Caco-2 (cell line): ENCODE measurements around the gene RASGRP3. TPM values are rescaled to one million over a fixed set of nuclear protein-coding genes. Genes with fewer than 3 reads are reported as not detected.

ENCODE experiments used
- BruUV-seq: library from RNA; stranded (reverse); fragments of 400-500 nt; replicated peaks from 2 replicates; lab custom pipeline; 2021; lab: Mats Ljungman, UMichigan
- CTCF ChIA-PET: fragments of 300-600 bp; sonication (Branson Sonifier 250); formaldehyde crosslinking; loops from one replicate; lab custom pipeline; 2022; ENCODE audit warnings: antibody characterized with exemption; lab: Charles Lee
- POLR2A ChIA-PET: fragments of 300-600 bp; sonication (Branson Sonifier 250); formaldehyde crosslinking; loops from one replicate; lab custom pipeline; 2022; ENCODE audit warnings: antibody characterized with exemption; lab: Charles Lee
- DNase-seq, 2 experiments: peaks; one replicate each; pipeline versions ENCODE4 v3.0.0 to v3.0.0-alpha.2; 2020 to 2022
- H3K27me3 ChIP-seq: replicated peaks from 2 replicates; pipeline ENCODE4 v1.6.0; 2011; ENCODE audit warnings: low read length; ENCODE audit not compliant: control insufficient read depth, insufficient read depth
- H3K36me3 ChIP-seq: 2 replicates; pipeline ENCODE4 v1.5.1; 2011; ENCODE audit warnings: low read length; ENCODE audit not compliant: control insufficient read depth, insufficient read depth
- H3K4me1 ChIP-seq: fragments of 250-450 bp; sonication (Bioruptor Pico); 2 replicates; pipeline ENCODE4 v1.5.1; 2020; ENCODE audit warnings: mild to moderate bottlenecking
- H3K4me3 ChIP-seq: 2 replicates; pipeline ENCODE4 v1.5.1; 2011; ENCODE audit warnings: low read depth, mild to moderate bottlenecking, control low read depth, low read length
- H3K9me3 ChIP-seq: fragments of 250-450 bp; sonication (Bioruptor Pico); 2 replicates; pipeline ENCODE4 v1.5.1; 2020; ENCODE audit warnings: mild to moderate bottlenecking, moderate library complexity
- H3K27ac Mint-ChIP-seq: one replicate; pipeline ENCODE4 v1.8.0; 2022; ENCODE audit warnings: mixed read lengths; ENCODE audit not compliant: unreplicated experiment
- H3K27me3 Mint-ChIP-seq: one replicate; pipeline ENCODE4 v1.8.0; 2022; ENCODE audit warnings: mixed read lengths; ENCODE audit not compliant: insufficient read depth, unreplicated experiment
- H3K36me3 Mint-ChIP-seq: one replicate; pipeline ENCODE4 v1.8.0; 2022; ENCODE audit warnings: mild to moderate bottlenecking, mixed read lengths; ENCODE audit not compliant: insufficient read depth, unreplicated experiment
- H3K4me1 Mint-ChIP-seq: one replicate; pipeline ENCODE4 v1.8.0; 2022; ENCODE audit warnings: low read depth, mixed read lengths; ENCODE audit not compliant: unreplicated experiment
- H3K4me3 Mint-ChIP-seq: one replicate; pipeline ENCODE4 v1.8.0; 2022; ENCODE audit warnings: mild to moderate bottlenecking, moderate library complexity, mixed read lengths; ENCODE audit not compliant: unreplicated experiment
- H3K9me3 Mint-ChIP-seq: one replicate; pipeline ENCODE4 v1.8.0; 2022; ENCODE audit warnings: mixed read lengths; ENCODE audit not compliant: unreplicated experiment
- CTCF ChIP-seq, 2 experiments: fragments of 200-600 bp in 1 of 2; IDR thresholded peaks; 1 replicate in 1 of 2; 2 replicates in 1 of 2; pipeline versions ENCODE4 v1.5.1 to v1.8.0; 2011 to 2022; ENCODE audit warnings: antibody characterized with exemption in 1 of 2, control low read depth in 1 of 2, inconsistent platforms in 1 of 2, low read depth in 1 of 2, low read length in 1 of 2, mild to moderate bottlenecking in 1 of 2, moderate library complexity in 1 of 2; ENCODE audit not compliant: insufficient read depth in 1 of 2, severe bottlenecking in 1 of 2, unreplicated experiment in 1 of 2
- intact Hi-C: fragments of 100-400 bp; cut with micrococcal nuclease; formaldehyde crosslinking; loops from one replicate; pipeline ENCODE4 v1.10.0; 2022; ENCODE audit not compliant: unreplicated experiment
- total RNA-seq: library from RNA; stranded (reverse); gene quantifications from 2 replicates; pipeline ENCODE4 v1.2.3, GENCODE V29; 2022

The RASGRP3 gene
- total RNA-seq, 1 experiment from 2014 or later = 9.2 TPM

GRCh38 chr2:33512112-33512511, 35.7 kb downstream of the RASGRP3 start:
- no peak for TF ChIP-seq CTCF (IDR thresholded peaks at IDR 0.05; ENCODE audit: insufficient read depth in 1 of 2, low read depth in 1 of 2, low read length in 1 of 2, severe bottlenecking in 1 of 2, unreplicated experiment in 1 of 2)
- intact Hi-C loops = no loop called here
- Mint-ChIP-seq H3K4me3 (no peak overlapping the region), H3K9me3 (no peaks in the 10 kb centered on the region), H3K36me3 (no peaks in the 10 kb centered on the region), H3K27ac (no peak overlapping the region), H3K4me1 (no peaks in the 10 kb centered on the region), H3K27me3 (no peaks in the 10 kb centered on the region)
- no peaks in the 10 kb centered on the region for H3K27me3 ChIP-seq
- ChIA-PET POLR2A (no interaction called here), CTCF (no interaction called here)
- H3K4me3 ChIP-seq = no peak overlapping the region
- BruUV-seq = no TSS peak
- H3K9me3 ChIP-seq = no peaks in the 10 kb centered on the region
- H3K36me3 ChIP-seq = no peaks in the 10 kb centered on the region
- DNase-seq = no peak
- peaks cover 7% of the 10 kb centered on the region; the same call in 1 of the 2 replicates for H3K4me1 ChIP-seq

GRCh38 chr2:33513480-33513879, 37.0 kb downstream of the RASGRP3 start:
- H3K27ac Mint-ChIP-seq = no peak overlapping the region
- no TSS peak for BruUV-seq

GRCh38 chr2:33516456-33516995, 40.1 kb downstream of the RASGRP3 start:
- Histone ChIP-seq H3K9me3 (no peaks in the 10 kb centered on the region), H3K4me3 (no peak overlapping the region), H3K36me3 (no peaks in the 10 kb centered on the region), H3K27me3 (no peaks in the 10 kb centered on the region), H3K4me1 (no peaks in the 10 kb centered on the region)
- ChIA-PET POLR2A (no interaction called here), CTCF (no interaction called here)
- no peak overlapping the region for H3K4me3 Mint-ChIP-seq
- no peak for TF ChIP-seq CTCF (IDR thresholded peaks at IDR 0.05; ENCODE audit: insufficient read depth in 1 of 2, low read depth in 1 of 2, low read length in 1 of 2, severe bottlenecking in 1 of 2, unreplicated experiment in 1 of 2)
- H3K27me3 Mint-ChIP-seq = no peaks in the 10 kb centered on the region
- H3K4me1 Mint-ChIP-seq = no peaks in the 10 kb centered on the region
- H3K27ac Mint-ChIP-seq = no peak overlapping the region
- no peak for DNase-seq
- H3K36me3 Mint-ChIP-seq = no peaks in the 10 kb centered on the region
- no TSS peak for BruUV-seq
- intact Hi-C loops = no loop called here
- H3K9me3 Mint-ChIP-seq = no peaks in the 10 kb centered on the region

More at GRCh38 chr2:33513480-33513879, 37.0 kb downstream of the RASGRP3 start:
- ChIA-PET POLR2A (no interaction called here), CTCF (no interaction called here)
- H3K4me1 ChIP-seq = peaks cover 7% of the 10 kb centered on the region; the same call in 1 of the 2 replicates
- no peaks in the 10 kb centered on the region for H3K36me3 ChIP-seq
- Mint-ChIP-seq H3K4me1 (no peaks in the 10 kb centered on the region), H3K9me3 (no peaks in the 10 kb centered on the region), H3K27me3 (no peaks in the 10 kb centered on the region), H3K36me3 (no peaks in the 10 kb centered on the region), H3K4me3 (no peak overlapping the region)
- H3K27me3 ChIP-seq = no peaks in the 10 kb centered on the region
- no peak for TF ChIP-seq CTCF (IDR thresholded peaks at IDR 0.05; ENCODE audit: insufficient read depth in 1 of 2, low read depth in 1 of 2, low read length in 1 of 2, severe bottlenecking in 1 of 2, unreplicated experiment in 1 of 2)
- no peak overlapping the region for H3K4me3 ChIP-seq
- no peaks in the 10 kb centered on the region for H3K9me3 ChIP-seq
- intact Hi-C loops = no loop called here
- DNase-seq = no peak
